GM18951 (cell line): ENCODE results near the gene PON2.

Source experiments
- POLR2A ChIP-seq: IDR thresholded peaks from 4 replicates; pipeline ENCODE4 v1.6.1; 2011; ENCODE audit warnings: mild to moderate bottlenecking; ENCODE audit not compliant: insufficient read length, insufficient read depth; ENCODE audit errors: extremely low read depth
- in situ Hi-C: fragments of 300-500 bp; cut with MboI; formaldehyde crosslinking; loops from one replicate; pipeline ENCODE4 v1.12.0; 2022; ENCODE audit warnings: low sequenced_read_pairs, mixed read lengths, inconsistent platforms; ENCODE audit not compliant: unreplicated experiment

The PON2 gene

GRCh38 chr7:95433129-95433528, 1.7 kb downstream of the PON2 start:
- in situ Hi-C loops, result no loop called here
- TF ChIP-seq POLR2A, result no peak

- no peak for TF ChIP-seq POLR2A
- in situ Hi-C loops, result no loop called here
Measured at GRCh38 chr7:95432606-95433005, 2.2 kb downstream of the PON2 start.

GRCh38 chr7:95430864-95431263, 4.0 kb downstream of the PON2 start:
- no peak for TF ChIP-seq POLR2A
- in situ Hi-C loops, result no loop called here

- no peak for TF ChIP-seq POLR2A
- in situ Hi-C loops, result no loop called here
Measured at GRCh38 chr7:95429241-95429990, 5.4 kb downstream of the PON2 start.

GRCh38 chr7:95427914-95428516, 6.8 kb downstream of the PON2 start:
- TF ChIP-seq POLR2A, result no peak
- in situ Hi-C loops, result no loop called here

DNA sequence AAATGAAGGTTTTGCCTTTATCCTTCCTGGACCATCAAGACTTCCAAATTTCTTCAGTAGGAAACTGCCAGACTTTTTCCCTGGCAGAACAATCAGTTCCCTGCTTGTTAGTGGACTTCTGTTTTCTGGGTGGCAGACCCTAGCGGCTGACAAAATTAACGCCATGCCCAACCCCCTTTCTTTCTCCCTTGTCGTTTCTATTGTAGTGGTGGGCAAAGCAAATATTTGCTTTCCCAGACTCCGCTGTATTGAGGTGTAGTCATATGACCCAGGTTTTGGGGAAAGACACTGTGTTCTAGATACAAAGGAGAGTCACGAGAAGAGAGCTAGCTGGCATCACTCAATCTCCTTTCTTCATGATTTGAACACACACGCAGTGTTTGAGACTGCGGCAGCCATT, 7.7 kb downstream of the PON2 start:
- in situ Hi-C loops, result no loop called here
- no peak for TF ChIP-seq POLR2A

- no peak for TF ChIP-seq POLR2A
Measured at GRCh38 chr7:95425694-95426093, 9.1 kb downstream of the PON2 start.

DNA sequence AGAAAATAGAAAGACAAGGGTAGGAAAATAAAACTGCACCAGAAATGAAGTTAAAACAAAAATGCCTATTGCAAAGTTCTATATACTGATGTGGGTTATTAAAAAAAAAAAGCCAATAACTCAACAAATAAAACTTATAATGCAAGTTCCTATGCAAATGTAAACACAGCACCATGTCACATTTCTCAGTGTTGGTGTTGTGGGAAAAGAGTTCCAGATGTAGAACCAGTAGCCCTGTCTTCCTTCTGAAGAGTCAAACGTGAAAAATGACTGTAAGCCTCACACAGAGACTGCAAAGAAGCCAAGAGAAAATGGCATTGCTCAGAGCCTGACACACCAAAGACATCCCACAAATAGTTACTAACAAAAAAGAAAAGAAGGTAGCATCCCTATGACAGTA, 10.1 kb downstream of the PON2 start:
- in situ Hi-C loops, result no loop called here
- TF ChIP-seq POLR2A, result no peak

More at GRCh38 chr7:95425694-95426093, 9.1 kb downstream of the PON2 start:
- in situ Hi-C loops, result no loop called here

- in situ Hi-C loops, result no loop called here
- TF ChIP-seq POLR2A, result no peak
Measured at GRCh38 chr7:95421847-95422444, 12.9 kb downstream of the PON2 start.

DNA sequence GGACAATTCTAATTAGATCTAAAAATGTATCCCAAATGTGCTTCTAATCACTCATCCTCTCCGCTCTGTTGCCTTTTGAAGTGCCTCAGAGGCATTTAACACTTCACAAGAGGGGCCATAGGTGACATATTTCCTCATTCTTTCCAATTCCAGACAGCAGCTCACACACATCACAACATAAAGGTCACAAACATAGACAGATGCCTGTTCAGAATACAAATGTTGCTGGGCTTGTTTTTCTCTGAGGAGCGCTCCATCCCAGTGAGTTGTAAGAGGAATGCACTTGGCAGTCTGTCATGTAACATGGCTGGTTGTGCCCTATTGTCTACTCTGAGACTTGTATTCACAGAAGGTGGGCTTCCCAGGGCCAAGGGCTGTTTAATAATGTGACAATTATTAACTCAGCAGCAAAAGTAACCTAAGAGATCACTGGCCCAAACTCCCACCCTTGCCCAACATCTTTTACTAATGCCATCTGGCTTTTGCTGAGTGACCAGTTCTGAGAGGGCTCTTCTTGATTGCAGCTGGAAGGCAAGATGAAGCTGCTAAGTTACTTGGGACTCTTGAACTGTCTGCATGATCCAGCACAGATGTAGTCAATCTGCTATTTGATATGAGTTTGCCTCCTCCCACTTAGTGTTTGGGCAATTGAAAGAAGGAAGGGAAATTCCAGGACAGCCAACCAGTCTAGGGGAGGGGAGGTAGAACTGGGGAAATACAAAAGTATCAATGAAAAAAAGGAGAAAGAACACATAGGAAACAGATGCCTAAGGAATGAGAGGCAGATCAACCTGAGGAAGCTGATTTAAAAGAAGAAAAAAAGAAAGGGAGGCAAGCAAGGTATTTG, 13.6 kb downstream of the PON2 start:
- TF ChIP-seq POLR2A, result no peak
- in situ Hi-C loops, result no loop called here

DNA sequence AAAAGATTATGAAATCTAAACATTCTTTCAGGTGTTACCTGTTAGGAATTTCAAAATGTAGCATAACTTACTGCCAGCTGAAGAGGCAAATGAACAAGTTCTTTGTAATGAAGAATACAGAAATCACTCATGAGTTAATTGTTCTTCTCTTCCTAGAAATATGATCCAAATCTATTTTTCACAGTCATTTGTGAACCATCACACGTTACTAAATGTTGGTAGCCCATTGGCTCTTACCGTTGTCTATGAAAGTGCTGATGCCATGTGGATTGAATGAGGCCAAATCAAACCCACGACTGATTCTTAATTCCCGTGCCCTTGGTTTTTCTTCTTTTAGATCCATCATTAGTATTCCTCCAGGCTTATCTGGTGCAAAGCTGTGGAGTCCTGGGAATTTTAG, 22.8 kb downstream of the PON2 start:
- in situ Hi-C loops, result no loop called here

GRCh38 chr7:95411666-95412065, 23.2 kb downstream of the PON2 start:
- TF ChIP-seq POLR2A, result no peak
- in situ Hi-C loops, result no loop called here

More for the DNA sequence above, 22.8 kb downstream of the PON2 start:
- no peak for TF ChIP-seq POLR2A

DNA sequence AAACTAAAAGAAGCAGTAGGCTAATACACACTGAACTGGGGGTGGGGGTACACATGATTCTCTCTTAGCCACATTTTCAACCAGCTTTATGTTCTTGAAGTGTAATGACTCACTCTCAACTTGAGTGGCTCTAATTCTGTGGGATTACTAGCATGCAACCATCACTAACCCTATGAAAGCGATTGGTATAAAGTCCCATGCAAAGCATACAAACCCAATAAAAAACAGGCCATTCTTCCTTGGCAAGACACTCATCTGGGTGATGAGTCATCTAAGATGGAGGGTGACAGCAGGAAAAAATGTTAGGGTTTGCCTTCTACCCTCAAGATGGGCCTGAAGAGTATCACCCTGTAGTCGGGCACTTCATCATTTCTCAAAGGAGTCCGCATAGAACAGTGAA, 23.8 kb downstream of the PON2 start:
- in situ Hi-C loops, result no loop called here
- TF ChIP-seq POLR2A, result no peak
